Naive thymus-derived CD4-positive, alpha-beta T cell (primary cell): ENCODE measurements around the gene LONP1. TPM values are rescaled to one million over a fixed set of nuclear protein-coding genes. Genes with fewer than 3 reads are reported as not detected.

ENCODE experiments used
- ATAC-seq: fragments of 150-1000 bp; cut with Tn5 transposase; 2 replicates; pipeline ENCODE4 v1.10.0; 2021; ENCODE audit warnings: mild to moderate bottlenecking, moderate library complexity
- CTCF ChIA-PET: fragments of 350-600 bp; sonication (Branson Sonifier 250); formaldehyde crosslinking; loops from one replicate; lab custom pipeline; 2021; ENCODE audit warnings: antibody characterized with exemption; lab: Charles Lee
- POLR2A ChIA-PET: fragments of 350-600 bp; sonication (Branson Sonifier 250); formaldehyde crosslinking; loops from one replicate; lab custom pipeline; 2021; ENCODE audit warnings: antibody characterized with exemption, inconsistent platforms; lab: Charles Lee
- DNase-seq, 9 donors: peaks; one replicate each; pipeline versions ENCODE4 v3.0.0 to v3.0.0-alpha.2; 2020 to 2022; ENCODE audit warnings: mixed read lengths in 1 of 9
- H3K27ac ChIP-seq: one replicate; pipeline ENCODE4 v1.7.0; 2013; ENCODE audit warnings: mild to moderate bottlenecking, low read depth, low read length, moderate library complexity
- H3K27me3 ChIP-seq, 2 donors: one replicate each; pipeline ENCODE4 v1.7.0; 2013; ENCODE audit warnings: low read length in 2 of 2, mild to moderate bottlenecking in 2 of 2, moderate library complexity in 2 of 2; ENCODE audit not compliant: control insufficient read depth in 2 of 2, insufficient read depth in 2 of 2
- H3K36me3 ChIP-seq, 3 experiments: 1 replicate in 2 of 3; 2 replicates in 1 of 3; pipeline ENCODE4 v1.7.0; 2013; ENCODE audit warnings: low read length in 3 of 3, mild to moderate bottlenecking in 3 of 3, moderate library complexity in 1 of 3; ENCODE audit not compliant: insufficient read depth in 3 of 3, control insufficient read depth in 2 of 3
- H3K4me1 ChIP-seq, 2 donors: one replicate each; pipeline ENCODE4 v1.7.0; 2013; ENCODE audit warnings: low read length in 2 of 2, mild to moderate bottlenecking in 2 of 2, moderate library complexity in 1 of 2; ENCODE audit not compliant: control insufficient read depth in 2 of 2, insufficient read depth in 2 of 2
- H3K4me3 ChIP-seq: 2 replicates; pipeline ENCODE4 v1.7.0; 2013; ENCODE audit warnings: mild to moderate bottlenecking, low read length
- H3K9me3 ChIP-seq, 3 experiments: 1 replicate in 2 of 3; 2 replicates in 1 of 3; pipeline ENCODE4 v1.7.0; 2013; ENCODE audit warnings: low read length in 3 of 3; ENCODE audit not compliant: control insufficient read depth in 2 of 3
- H3K27ac Mint-ChIP-seq, 9 donors: one replicate each; pipeline ENCODE4 v1.8.0; 2020 to 2022; ENCODE audit warnings: mixed read lengths in 9 of 9, mild to moderate bottlenecking in 8 of 9, moderate library complexity in 5 of 9, inconsistent platforms in 2 of 9
- H3K27me3 Mint-ChIP-seq, 5 donors: one replicate each; pipeline ENCODE4 v1.8.0; 2021 to 2022; ENCODE audit warnings: mixed read lengths in 5 of 5, mild to moderate bottlenecking in 1 of 5
- H3K36me3 Mint-ChIP-seq, 5 donors: one replicate each; pipeline ENCODE4 v1.8.0; 2020 to 2022; ENCODE audit warnings: mixed read lengths in 5 of 5, mild to moderate bottlenecking in 3 of 5, inconsistent platforms in 1 of 5
- H3K4me1 Mint-ChIP-seq, 7 donors: one replicate each; pipeline ENCODE4 v1.8.0; 2020 to 2022; ENCODE audit warnings: mixed read lengths in 7 of 7, mild to moderate bottlenecking in 3 of 7, inconsistent platforms in 1 of 7
- H3K4me3 Mint-ChIP-seq, 10 donors: one replicate each; pipeline ENCODE4 v1.8.0; 2020 to 2022; ENCODE audit warnings: mild to moderate bottlenecking in 10 of 10, mixed read lengths in 10 of 10, moderate library complexity in 6 of 10, inconsistent platforms in 2 of 10
- H3K9me3 Mint-ChIP-seq, 11 donors: one replicate each; pipeline ENCODE4 v1.8.0; 2020 to 2022; ENCODE audit warnings: mixed read lengths in 11 of 11, mild to moderate bottlenecking in 4 of 11, inconsistent platforms in 1 of 11, moderate library complexity in 1 of 11
- intact Hi-C, 2 donors: fragments of 100-400 bp; cut with micrococcal nuclease; formaldehyde crosslinking; loops; one replicate each; pipeline ENCODE4 v1.15.1; 2023
- polyA plus RNA-seq, 2 donors: library from polyadenylated mRNA; unstranded; fragments of 300-500 nt; fragmentation: Illumina TruSeq; gene quantifications; one replicate each; pipeline ENCODE4 v1.2.3, GENCODE V29; 2021
- total RNA-seq, 6 experiments: library from RNA in 5 of 6; stranded (reverse) in 5 of 6; gene quantifications; 1 replicate in 5 of 6; 2 replicates in 1 of 6; pipeline ENCODE4 v1.2.3 and lab custom pipeline; 2021 to 2026

LONP1 gene
- total and polyA plus RNA-seq, 7 experiments from 2014 or later = 20.0 to 102 (median 73.6) TPM

DNA sequence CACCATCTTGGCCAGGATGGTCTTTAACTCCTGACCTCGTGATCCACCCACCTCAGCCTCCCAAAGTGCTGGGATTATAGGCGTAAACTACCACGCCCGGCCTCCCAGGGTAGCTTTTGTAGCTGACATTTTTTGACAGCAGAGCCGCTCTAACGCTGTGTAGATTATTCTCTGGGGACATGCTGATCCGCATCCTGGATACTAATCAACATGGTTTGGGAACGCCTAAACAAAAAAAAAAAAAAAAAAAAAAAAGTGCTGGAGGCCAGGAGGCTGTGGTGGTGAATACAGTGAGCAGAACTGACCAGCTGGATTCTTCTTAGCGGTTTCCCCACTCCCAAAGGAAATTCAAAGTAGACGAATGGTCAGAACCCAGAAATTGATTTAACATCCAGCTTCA lies 5.1 kb downstream of the LONP1 start:
- ATAC-seq (no peak), DNase-seq (no peak)
- no peak overlapping the region for H3K27ac Mint-ChIP-seq
- intact Hi-C loops = no loop called here
- ChIA-PET POLR2A (interaction anchor here (0.6 to 2.2 kb wide), 4 partner anchors 18 to 246 kb away, joined by 3 to 10 read pairs (median 4); no protein-coding TSS in a partner anchor), CTCF (interaction anchor here (0.6 kb wide), 3 partner anchors 13 to 79 kb away, joined by 3 to 4 read pairs (median 4); no protein-coding TSS in a partner anchor)
- H3K27me3 Mint-ChIP-seq = no peaks in the 10 kb centered on the region
- H3K9me3 Mint-ChIP-seq = no peaks in the 10 kb centered on the region
- no peak overlapping the region for H3K27ac ChIP-seq
- H3K4me3 ChIP-seq = no peak overlapping the region
- no peaks in the 10 kb centered on the region for H3K27me3 ChIP-seq
- H3K4me1 Mint-ChIP-seq = peaks cover 9 to 35% (median 29%) of the 10 kb centered on the region in 7 donors
- H3K9me3 ChIP-seq = no peaks in the 10 kb centered on the region
- peaks cover 0 to 15% (median 3%) of the 10 kb centered on the region in 5 donors for H3K36me3 Mint-ChIP-seq
- peaks cover 12 to 13% of the 10 kb centered on the region in 2 donors for H3K4me1 ChIP-seq
- H3K4me3 Mint-ChIP-seq = no peak overlapping the region
- H3K36me3 ChIP-seq = peaks cover 0 to 51% (median 12%) of the 10 kb centered on the region in 3 experiments

DNA sequence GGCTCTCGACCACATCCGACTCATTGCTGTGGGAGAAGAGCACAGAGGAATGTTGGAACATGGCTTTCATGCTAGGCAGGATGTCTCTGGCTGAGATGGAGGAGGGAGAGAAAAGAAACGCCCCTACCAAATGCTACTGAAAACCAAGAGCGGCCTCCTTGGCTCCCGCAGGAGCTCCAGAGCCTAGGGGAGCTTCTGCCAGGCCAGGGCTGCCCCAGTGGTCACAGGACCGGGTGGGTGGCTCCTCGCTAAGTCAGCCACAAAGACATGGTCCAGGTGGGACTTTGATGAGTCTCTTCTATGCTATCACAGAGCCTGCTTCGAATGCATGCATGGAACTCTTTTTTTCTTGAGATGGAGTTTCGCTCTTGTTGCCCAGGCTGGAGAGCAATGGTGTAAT lies 6.7 kb downstream of the LONP1 start:
- DNase-seq (no peak), ATAC-seq (no peak)
- Histone ChIP-seq H3K36me3 (peaks cover 0 to 55% (median 12%) of the 10 kb centered on the region in 3 experiments), H3K27me3 (no peaks in the 10 kb centered on the region), H3K27ac (no peak overlapping the region), H3K4me1 (peaks cover 0 to under 1% of the 10 kb centered on the region in 2 donors), H3K9me3 (no peaks in the 10 kb centered on the region), H3K4me3 (no peak overlapping the region)
- Mint-ChIP-seq H3K4me3 (no peak overlapping the region), H3K27ac (no peak overlapping the region), H3K27me3 (no peaks in the 10 kb centered on the region), H3K4me1 (peaks cover 9 to 22% (median 19%) of the 10 kb centered on the region in 7 donors), H3K9me3 (peaks cover 0 to 2% (median 0%) of the 10 kb centered on the region in 11 donors), H3K36me3 (peaks cover 0 to 12% (median 3%) of the 10 kb centered on the region in 5 donors)
- ChIA-PET CTCF (interaction anchor here (0.6 kb wide), 1 partner anchor 44 kb away, joined by 3 read pairs; no protein-coding TSS in a partner anchor), POLR2A (interaction anchor here (0.6 to 2.2 kb wide), 2 partner anchors 10 to 22 kb away, joined by 3 to 10 read pairs; no protein-coding TSS in a partner anchor)
- intact Hi-C loops = no loop called here

DNA sequence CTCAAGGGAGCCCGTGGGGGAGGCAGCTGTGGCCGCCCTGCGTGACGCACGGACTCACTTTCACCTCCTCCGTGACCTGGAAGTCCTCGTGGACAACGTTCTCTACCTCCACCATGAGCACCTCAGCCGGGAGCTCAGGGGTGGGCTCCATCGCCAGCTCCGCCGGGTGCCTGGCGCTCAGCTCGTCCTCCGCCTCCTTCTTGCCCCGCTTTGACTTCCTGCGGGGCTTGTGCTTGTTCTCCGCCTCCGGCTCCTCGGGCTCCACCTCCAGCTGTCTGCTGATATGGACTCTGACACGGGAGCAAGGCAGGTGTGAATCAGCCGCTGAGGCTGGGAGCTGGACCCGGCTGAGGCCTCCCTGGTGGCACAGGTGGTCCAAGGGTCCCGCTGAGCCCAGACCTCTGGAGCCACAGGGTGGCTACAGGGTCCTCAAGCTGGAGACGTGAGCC lies 8.2 kb downstream of the LONP1 start:
- DNase-seq (no peak), ATAC-seq (no peak)
- Histone ChIP-seq H3K4me1 (no peaks in the 10 kb centered on the region), H3K36me3 (peaks cover 0 to 58% (median 12%) of the 10 kb centered on the region in 3 experiments), H3K27me3 (no peaks in the 10 kb centered on the region), H3K9me3 (no peaks in the 10 kb centered on the region), H3K27ac (no peak overlapping the region), H3K4me3 (no peak overlapping the region)
- POLR2A ChIA-PET = no interaction called here
- Mint-ChIP-seq H3K36me3 (peaks cover 0 to 14% (median 3%) of the 10 kb centered on the region in 5 donors), H3K9me3 (peaks cover 0 to 2% (median 0%) of the 10 kb centered on the region in 11 donors), H3K27me3 (no peaks in the 10 kb centered on the region), H3K4me3 (no peak overlapping the region), H3K27ac (no peak overlapping the region), H3K4me1 (peaks cover 0 to 9% (median 9%) of the 10 kb centered on the region in 7 donors)
- CTCF ChIA-PET = interaction anchor here (0.7 to 1.1 kb wide), 2 partner anchors 22 to 1874 kb away, joined by 3 to 5 read pairs; partner anchors contain the start of gene RPL36
- intact Hi-C loops = no loop called here

DNA sequence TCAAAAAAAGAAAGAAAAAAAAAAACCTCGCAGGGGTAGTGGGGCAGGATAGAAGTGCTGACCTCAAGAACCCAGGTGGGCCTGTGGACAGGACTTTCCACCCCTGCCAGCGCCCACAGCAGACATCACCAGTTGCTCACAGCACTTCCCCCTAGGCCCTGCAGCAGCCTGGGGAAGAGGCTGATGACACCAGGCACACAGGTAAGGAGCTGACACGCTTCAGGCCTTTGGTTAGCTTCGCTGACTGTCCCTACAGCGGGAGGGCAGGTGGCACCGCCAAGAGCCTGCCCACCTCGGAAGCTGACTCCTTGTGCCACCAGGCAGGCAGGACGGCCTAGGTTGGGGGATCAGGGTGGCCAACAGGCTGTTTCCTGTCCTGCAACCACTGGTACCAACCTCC lies 8.9 kb downstream of the LONP1 start:
- DNase-seq (no peak), ATAC-seq (no peak)
- peaks cover 0 to 65% (median 12%) of the 10 kb centered on the region in 3 experiments for H3K36me3 ChIP-seq
- Mint-ChIP-seq H3K27ac (no peak overlapping the region), H3K4me1 (peaks cover 0 to 7% (median 5%) of the 10 kb centered on the region in 7 donors), H3K9me3 (peaks cover 0 to 2% (median 0%) of the 10 kb centered on the region in 11 donors), H3K27me3 (no peaks in the 10 kb centered on the region), H3K36me3 (peaks cover 0 to 17% (median 3%) of the 10 kb centered on the region in 5 donors), H3K4me3 (no peak overlapping the region)
- ChIA-PET CTCF (no interaction called here), POLR2A (no interaction called here)
- H3K9me3 ChIP-seq = no peaks in the 10 kb centered on the region
- H3K4me1 ChIP-seq = no peaks in the 10 kb centered on the region
- no peak overlapping the region for H3K4me3 ChIP-seq
- intact Hi-C loops = no loop called here
- H3K27me3 ChIP-seq = no peaks in the 10 kb centered on the region
- H3K27ac ChIP-seq = no peak overlapping the region

DNA sequence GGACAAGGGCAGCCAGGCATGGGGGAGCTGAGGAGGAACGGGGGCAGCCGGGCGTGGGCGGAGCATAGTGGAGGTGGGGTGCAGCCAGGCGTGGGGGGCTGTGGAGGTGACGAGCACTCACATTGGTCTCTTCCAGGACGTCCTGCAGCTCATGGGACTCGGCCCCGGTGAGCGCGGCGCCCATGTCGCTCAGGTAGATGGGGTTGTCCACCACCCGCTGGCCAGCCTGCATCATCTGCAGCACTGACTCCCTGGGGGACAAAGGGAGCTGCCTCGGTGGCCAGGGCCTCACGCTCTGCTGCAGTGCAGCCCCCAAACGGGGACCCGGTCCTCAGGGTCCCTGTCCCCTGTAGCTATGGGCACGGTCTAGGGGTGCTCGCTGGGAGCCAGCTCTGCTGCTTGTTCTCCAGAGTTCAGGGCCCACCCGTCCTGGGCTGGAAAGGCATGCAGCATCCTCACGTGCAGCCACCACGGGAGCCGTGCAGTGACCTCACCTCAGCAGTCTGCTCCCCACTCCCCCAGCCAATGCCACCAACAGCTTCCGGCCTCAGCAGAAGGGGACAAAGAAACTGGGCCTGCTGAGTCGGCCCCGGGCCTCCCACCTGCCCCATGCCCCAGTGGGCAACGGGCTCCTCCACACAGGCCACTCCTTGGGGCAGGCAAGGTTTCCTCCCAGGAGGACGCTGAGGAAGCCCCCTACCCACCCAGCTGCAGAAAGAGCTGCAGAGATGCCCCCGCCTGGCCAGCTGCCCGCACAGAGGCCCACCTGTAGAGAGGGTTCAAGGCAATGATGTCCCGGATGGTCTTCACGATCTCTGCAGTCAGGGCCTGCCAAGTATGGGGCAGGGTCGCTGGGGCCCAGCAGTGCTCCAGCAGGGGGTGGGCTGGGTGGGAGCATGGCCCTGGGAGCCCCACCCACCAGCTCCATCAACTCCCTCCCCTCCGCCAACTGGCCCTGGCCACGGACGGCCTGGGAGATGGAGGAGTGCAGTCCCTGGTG lies 12.1 kb downstream of the LONP1 start:
- intact Hi-C loops = no loop called here
- ChIA-PET POLR2A (interaction anchor here (1.1 to 1.2 kb wide), 3 partner anchors 11 to 21 kb away, joined by 3 to 5 read pairs (median 5); no protein-coding TSS in a partner anchor), CTCF (no interaction called here)
- Histone ChIP-seq H3K4me3 (no peak overlapping the region), H3K9me3 (no peaks in the 10 kb centered on the region), H3K36me3 (peaks cover 0 to 82% (median 14%) of the 10 kb centered on the region in 3 experiments), H3K27me3 (no peaks in the 10 kb centered on the region), H3K4me1 (no peaks in the 10 kb centered on the region), H3K27ac (no peak overlapping the region)
- Mint-ChIP-seq H3K27me3 (no peaks in the 10 kb centered on the region), H3K4me1 (no peaks in the 10 kb centered on the region), H3K4me3 (no peak overlapping the region), H3K36me3 (peaks cover 0 to 17% (median 4%) of the 10 kb centered on the region in 5 donors), H3K9me3 (peaks cover 0 to 2% (median 0%) of the 10 kb centered on the region in 11 donors), H3K27ac (peak overlapping the region in 1 of 9 donors; percentile 33)
- DNase-seq (no peak), ATAC-seq (peak; percentile 12)

DNA sequence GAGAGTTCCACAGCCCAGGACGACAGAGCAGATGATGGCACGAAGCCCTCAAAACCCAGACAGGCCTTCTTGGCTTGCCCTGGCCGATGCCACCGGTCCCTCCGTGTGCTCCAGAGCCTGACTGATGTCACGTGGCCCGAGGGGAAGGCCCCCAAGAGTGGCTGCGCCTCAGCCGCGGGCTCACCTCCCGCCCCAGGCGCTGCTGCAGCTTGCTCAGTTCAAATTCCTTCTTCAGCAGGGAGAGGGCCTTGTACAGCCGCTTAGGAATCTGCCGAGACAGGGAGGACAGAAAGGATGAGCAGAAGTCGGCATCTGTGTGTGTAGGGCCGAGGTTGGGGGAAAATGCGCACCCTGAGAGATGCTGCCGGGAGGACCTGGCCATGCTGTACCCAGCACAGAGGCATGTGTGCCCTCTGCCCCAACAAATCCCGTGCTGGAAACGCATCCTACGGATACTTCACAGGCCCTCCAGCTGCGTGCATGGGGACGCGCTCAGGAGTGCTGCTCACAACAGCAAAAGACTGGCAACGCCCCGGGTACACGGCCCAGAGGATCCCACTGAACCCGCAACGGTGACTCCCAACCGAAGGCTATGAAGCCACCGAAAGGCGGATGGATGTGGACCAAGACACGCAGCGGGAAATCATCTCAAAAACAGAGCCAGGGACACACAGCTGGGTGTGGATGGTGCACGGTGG lies 12.9 kb downstream of the LONP1 start:
- Mint-ChIP-seq H3K27ac (peak overlapping the region in 2 of 9 donors; percentile 33 to 70), H3K36me3 (peaks cover 0 to 16% (median 4%) of the 10 kb centered on the region in 5 donors), H3K9me3 (peaks cover 0 to 2% (median 0%) of the 10 kb centered on the region in 11 donors), H3K27me3 (no peaks in the 10 kb centered on the region), H3K4me1 (no peaks in the 10 kb centered on the region), H3K4me3 (no peak overlapping the region)
- POLR2A ChIA-PET = interaction anchor here (1.1 kb wide), 1 partner anchor 16 kb away, joined by 5 read pairs; no protein-coding TSS in a partner anchor
- CTCF ChIA-PET = no interaction called here
- Histone ChIP-seq H3K27ac (no peak overlapping the region), H3K9me3 (no peaks in the 10 kb centered on the region), H3K4me3 (no peak overlapping the region), H3K36me3 (peaks cover 0 to 73% (median 12%) of the 10 kb centered on the region in 3 experiments), H3K27me3 (no peaks in the 10 kb centered on the region), H3K4me1 (no peaks in the 10 kb centered on the region)
- DNase-seq (no peak), ATAC-seq (peak; percentile 3)
- intact Hi-C loops = no loop called here
